ENCODE measurements around the gene HDC.

Gene HDC

GRCh38 chr15:50227076-50227475 lies 38.5 kb downstream of the HDC start:
- Histone ChIP-seq H3K27me3 (ENCODE audit: insufficient read depth, poor library complexity, severe bottlenecking) (no peaks in the 10 kb centered on the region), H3K4me1 (ENCODE audit: insufficient read depth, poor library complexity, severe bottlenecking) (no peaks in the 10 kb centered on the region), H3K9me3 (ENCODE audit: severe bottlenecking) (no peaks in the 10 kb centered on the region), H3K27ac (ENCODE audit: poor library complexity, severe bottlenecking) (no peak overlapping the region), H3K4me3 (ENCODE audit: severe bottlenecking) (no peak overlapping the region), H3K36me3 (ENCODE audit: low read depth) (no peaks in the 10 kb centered on the region)
- ATAC-seq (ENCODE audit: low read depth): no peak
- no peak for DNase-seq (ENCODE audit: low spot score)
- no peak for TF ChIP-seq CTCF (IDR thresholded peaks at IDR 0.05; ENCODE audit: poor library complexity, severe bottlenecking)

- Histone ChIP-seq H3K36me3 (ENCODE audit: low read depth) (no peaks in the 10 kb centered on the region), H3K9me3 (ENCODE audit: severe bottlenecking) (no peaks in the 10 kb centered on the region), H3K4me1 (ENCODE audit: insufficient read depth, poor library complexity, severe bottlenecking) (no peaks in the 10 kb centered on the region), H3K4me3 (ENCODE audit: severe bottlenecking) (no peak overlapping the region), H3K27me3 (ENCODE audit: insufficient read depth, poor library complexity, severe bottlenecking) (no peaks in the 10 kb centered on the region), H3K27ac (ENCODE audit: poor library complexity, severe bottlenecking) (no peak overlapping the region)
- no peak for TF ChIP-seq CTCF (IDR thresholded peaks at IDR 0.05; ENCODE audit: poor library complexity, severe bottlenecking)
- ATAC-seq (ENCODE audit: low read depth): no peak
- no peak for DNase-seq (ENCODE audit: low spot score)
Observed at GRCh38 chr15:50225938-50226337, 39.6 kb downstream of the HDC start.

- H3K4me1 ChIP-seq (ENCODE audit: insufficient read depth, poor library complexity, severe bottlenecking): no peaks in the 10 kb centered on the region
- DNase-seq (ENCODE audit: low spot score) (no peak), ATAC-seq (ENCODE audit: low read depth) (no peak)
- no peaks in the 10 kb centered on the region for H3K9me3 ChIP-seq (ENCODE audit: severe bottlenecking)
- H3K27ac ChIP-seq (ENCODE audit: poor library complexity, severe bottlenecking): no peak overlapping the region
- H3K4me3 ChIP-seq (ENCODE audit: severe bottlenecking): no peak overlapping the region
- H3K27me3 ChIP-seq (ENCODE audit: insufficient read depth, poor library complexity, severe bottlenecking): no peaks in the 10 kb centered on the region
- no peak for TF ChIP-seq CTCF (IDR thresholded peaks at IDR 0.05; ENCODE audit: poor library complexity, severe bottlenecking)
- no peaks in the 10 kb centered on the region for H3K36me3 ChIP-seq (ENCODE audit: low read depth)
Observed at GRCh38 chr15:50225057-50225456, 40.5 kb downstream of the HDC start.

GRCh38 chr15:50224606-50225005 lies 40.9 kb downstream of the HDC start:
- H3K4me1 ChIP-seq (ENCODE audit: insufficient read depth, poor library complexity, severe bottlenecking): no peaks in the 10 kb centered on the region
- ATAC-seq (ENCODE audit: low read depth) (no peak), DNase-seq (ENCODE audit: low spot score) (no peak)
- H3K27me3 ChIP-seq (ENCODE audit: insufficient read depth, poor library complexity, severe bottlenecking): no peaks in the 10 kb centered on the region
- H3K36me3 ChIP-seq (ENCODE audit: low read depth): no peaks in the 10 kb centered on the region
- no peak for TF ChIP-seq CTCF (IDR thresholded peaks at IDR 0.05; ENCODE audit: poor library complexity, severe bottlenecking)
- no peak overlapping the region for H3K4me3 ChIP-seq (ENCODE audit: severe bottlenecking)
- no peak overlapping the region for H3K27ac ChIP-seq (ENCODE audit: poor library complexity, severe bottlenecking)
- H3K9me3 ChIP-seq (ENCODE audit: severe bottlenecking): no peaks in the 10 kb centered on the region

GRCh38 chr15:50222181-50222580 lies 43.3 kb downstream of the HDC start:
- H3K27ac ChIP-seq (ENCODE audit: poor library complexity, severe bottlenecking): no peak overlapping the region
- no peak overlapping the region for H3K4me3 ChIP-seq (ENCODE audit: severe bottlenecking)
- no peaks in the 10 kb centered on the region for H3K27me3 ChIP-seq (ENCODE audit: insufficient read depth, poor library complexity, severe bottlenecking)
- H3K9me3 ChIP-seq (ENCODE audit: severe bottlenecking): no peaks in the 10 kb centered on the region
- H3K36me3 ChIP-seq (ENCODE audit: low read depth): no peaks in the 10 kb centered on the region
- no peaks in the 10 kb centered on the region for H3K4me1 ChIP-seq (ENCODE audit: insufficient read depth, poor library complexity, severe bottlenecking)
- no peak for TF ChIP-seq CTCF (IDR thresholded peaks at IDR 0.05; ENCODE audit: poor library complexity, severe bottlenecking)
- ATAC-seq (ENCODE audit: low read depth) (no peak), DNase-seq (ENCODE audit: low spot score) (no peak)

Data from RWPE2 (cell line).